ENCODE results near the gene CRYAA.
"Not testable (repeated sequence)": the region's sequence is repeated elsewhere in the genome, so short reads cannot be mapped to it uniquely, and the experiment has no call there.

The CRYAA gene

DNA sequence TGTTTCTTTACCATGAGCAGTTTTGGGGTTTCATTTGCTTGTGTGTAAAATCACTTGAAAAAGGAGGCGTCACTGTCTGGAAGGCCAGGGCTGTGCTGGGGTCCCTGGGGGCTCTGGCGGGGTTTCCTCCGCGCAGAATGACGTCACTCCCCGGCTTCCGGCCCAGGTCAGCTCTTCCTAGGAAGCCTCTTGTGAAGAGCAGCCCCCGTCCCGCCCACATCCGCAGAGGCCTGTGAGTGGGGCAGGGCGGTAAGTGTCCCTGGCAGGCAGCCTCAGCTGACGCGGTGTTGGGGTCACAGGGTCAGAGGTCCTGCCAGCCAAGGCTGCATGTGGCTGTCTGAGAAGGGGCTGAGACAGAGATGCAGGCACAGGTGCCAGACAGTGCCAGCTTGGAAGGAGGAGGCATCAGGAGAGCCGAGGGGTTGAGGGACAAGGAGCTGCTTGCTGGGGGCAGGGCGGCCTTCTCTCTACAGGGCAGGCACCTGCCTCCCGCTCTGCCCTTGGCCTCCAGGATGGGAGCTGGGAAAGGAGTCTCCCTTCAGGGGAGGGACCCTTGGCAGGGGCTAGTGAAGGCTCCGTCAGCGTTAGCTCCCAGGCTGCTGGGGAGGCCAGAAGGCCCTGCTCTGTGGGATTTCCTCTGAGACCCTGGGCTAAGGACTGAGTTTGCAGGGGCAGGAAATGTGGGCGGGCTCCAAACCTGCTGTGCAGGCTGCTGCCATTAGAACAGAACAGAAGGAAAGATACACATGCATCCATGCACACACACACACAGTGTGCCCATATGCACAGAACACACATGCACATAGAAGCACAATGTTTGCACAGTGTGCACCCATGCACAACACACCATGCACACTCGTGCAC is 8.5 kb downstream of the CRYAA start:
- DNase-seq: not testable (repeated sequence)

DNA sequence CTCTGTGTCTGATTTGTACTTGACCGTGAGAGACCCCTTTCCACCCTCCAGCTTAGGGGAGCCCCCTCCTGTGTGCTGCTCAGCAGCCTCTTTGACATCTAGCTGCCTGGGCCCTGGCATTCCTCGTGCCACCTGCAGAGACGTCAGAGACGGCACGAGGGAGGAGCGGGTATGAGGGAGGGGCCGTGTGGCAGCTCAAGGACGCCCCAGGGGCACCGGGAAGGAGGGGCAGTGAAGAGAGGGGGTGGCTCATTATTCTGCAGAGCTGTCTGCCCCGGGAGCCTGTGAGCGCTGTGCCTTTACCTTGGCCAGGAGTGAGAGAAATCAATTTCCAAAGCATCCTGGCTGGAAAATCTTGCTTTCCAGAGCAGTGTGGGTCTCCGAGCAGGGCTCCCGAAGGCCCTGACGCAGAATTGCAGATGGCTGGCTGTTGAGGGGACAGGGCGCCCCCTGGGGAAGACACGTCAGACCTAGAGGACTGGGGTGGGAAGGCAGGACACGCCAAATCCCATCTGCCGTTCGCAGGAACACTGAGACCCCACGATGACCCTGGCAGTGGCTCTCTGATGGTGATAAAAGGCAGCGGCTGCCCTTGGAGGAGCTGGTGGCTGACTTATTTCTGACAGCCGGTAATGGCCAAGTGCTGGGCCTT is 9.5 kb downstream of the CRYAA start:
- DNase-seq: not testable (repeated sequence)

DNA sequence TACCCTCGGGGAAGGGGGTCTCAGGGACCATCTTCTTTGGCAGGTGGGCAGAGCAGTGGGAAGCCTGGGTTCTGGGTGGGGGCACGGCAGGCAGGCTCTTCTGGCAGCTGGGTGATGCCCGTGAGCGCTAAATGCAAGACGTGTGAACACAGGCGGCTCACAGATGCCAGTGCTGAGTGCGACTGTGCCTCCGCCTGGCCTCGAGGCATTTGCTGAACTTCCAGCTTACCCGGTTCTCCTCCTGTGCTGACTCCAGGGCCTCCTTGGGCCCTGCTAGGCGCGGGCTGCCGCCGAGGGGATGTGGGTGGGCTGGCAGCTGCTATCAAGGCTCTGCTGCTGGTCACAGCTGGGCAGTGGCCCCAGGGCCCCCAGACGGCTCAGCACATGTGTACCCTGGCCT is 12.2 kb downstream of the CRYAA start:
- not testable (repeated sequence) for DNase-seq

DNA sequence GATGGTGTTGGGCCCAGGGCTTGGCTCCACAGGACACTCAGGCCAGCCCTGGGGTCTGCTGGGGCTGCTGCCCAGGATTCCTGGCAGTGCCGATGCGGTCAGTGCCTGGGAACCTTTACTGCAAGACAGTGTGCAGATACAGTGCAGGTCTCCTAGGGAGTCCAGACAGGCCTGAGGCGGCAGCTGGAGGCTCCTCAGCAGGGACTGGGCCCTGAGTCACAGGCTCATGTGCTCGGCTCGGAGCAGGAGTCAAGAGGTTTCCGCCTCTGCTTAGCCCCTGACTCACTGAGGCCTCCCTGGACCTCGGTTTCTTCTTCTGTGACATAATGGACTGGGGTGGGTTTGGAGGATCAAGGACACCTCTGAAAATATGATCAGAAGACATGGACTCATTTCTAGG is 18.5 kb downstream of the CRYAA start:
- DNase-seq: not testable (repeated sequence)

DNA sequence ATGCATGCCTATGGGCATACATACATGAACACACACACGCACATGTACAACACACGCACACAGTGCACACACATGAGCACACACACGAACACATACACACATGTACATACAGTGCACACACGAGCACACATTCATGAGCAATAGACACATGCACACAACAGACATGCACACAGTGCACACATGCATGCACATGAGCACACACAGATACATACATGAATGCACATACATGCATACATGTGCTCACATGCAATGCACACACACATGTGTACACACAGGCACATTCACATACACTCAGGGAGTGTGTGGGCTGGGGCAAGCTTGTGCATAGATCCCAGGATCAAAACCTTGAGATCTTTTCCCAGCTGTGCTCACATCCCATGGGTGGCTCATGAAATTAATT is 18.9 kb downstream of the CRYAA start:
- DNase-seq: no peak

DNA sequence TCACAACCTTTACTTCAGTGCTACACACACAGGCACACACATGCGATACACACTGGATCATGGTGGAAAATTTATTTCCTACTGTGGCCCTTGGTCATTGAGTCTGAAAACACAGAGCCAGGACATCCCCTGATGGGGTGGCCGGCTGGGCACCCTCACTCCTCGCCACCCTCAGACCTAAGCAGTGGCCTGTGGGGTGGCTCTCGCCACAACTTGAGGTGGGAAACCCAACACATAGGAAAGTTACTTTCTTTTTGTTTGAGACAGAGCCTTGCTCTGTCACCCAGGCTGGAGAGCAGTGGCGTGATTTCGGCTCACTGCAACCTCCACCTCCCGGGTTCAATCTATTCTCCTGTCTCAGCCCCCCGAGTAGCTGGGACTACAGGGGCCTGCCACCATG is 19.4 kb downstream of the CRYAA start:
- no peak for DNase-seq

DNA sequence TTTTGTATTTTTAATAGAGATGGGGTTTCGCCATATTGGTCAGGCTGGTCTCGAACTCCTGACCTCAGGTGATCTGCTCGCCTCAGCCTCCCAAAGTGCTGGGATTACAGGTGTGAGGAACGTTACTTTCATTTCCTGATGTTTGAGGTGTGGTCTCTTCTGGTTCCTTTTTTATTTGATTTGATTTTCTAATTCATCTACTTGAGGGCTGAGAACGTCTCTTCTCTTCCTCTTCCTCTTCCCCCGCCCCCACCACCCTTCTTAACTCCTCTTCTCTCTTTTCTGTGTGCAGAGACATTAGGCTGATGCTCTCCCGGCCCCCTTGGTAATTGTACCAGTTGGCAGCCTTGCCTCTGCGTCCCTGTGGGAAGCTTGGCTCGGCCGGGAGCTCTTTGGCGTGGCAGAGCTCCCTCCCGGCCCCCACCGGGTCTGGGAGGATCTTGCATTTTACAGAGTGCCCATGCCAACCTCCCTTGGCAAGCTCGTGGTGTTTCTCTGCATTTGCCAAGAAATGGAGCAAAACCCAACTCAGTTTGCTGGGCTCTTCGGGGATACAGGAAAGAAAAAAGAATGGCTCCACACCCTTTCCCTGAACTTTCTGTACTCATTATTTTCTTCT is 19.9 kb downstream of the CRYAA start:
- peak; percentile 93 for DNase-seq

DNA sequence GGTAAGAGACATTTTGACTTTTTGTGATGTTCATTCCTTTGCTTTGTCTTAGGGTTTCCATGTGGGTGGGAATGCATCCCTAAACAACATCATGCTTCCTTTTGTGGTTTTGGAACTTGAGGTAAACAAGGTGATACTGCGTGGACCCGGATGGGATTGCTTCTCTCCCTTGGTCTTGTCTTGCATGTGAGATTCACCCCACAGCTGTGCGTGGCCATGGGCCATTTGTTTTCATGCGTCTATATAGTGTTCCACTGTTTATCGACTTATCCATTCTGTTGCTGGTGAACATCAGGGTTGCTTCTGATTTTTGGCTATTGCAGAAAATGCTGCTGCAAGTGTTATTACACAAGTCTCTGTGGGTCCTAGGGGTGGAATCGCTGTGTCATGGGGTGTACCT is 21.1 kb downstream of the CRYAA start:
- DNase-seq: no peak

DNA sequence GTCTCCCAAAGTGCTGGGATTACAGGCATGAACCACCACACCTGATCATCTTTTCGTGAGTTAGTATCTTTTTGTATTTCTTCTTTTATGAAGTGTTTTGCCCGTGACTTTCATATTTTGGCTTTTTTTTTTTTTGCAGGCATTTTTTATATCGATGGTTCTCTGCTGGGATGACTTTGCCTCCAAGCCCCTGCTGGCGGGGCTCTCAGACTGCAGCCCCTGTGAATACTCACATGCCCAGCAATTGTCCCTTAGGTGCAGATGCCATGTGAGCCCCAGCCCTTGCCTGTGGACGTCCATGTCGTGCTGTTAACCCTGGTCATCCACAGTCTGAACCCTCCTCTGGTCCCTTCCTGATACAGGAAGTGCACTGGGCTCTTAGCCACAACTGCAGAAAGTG is 21.7 kb downstream of the CRYAA start:
- DNase-seq: no peak

DNA sequence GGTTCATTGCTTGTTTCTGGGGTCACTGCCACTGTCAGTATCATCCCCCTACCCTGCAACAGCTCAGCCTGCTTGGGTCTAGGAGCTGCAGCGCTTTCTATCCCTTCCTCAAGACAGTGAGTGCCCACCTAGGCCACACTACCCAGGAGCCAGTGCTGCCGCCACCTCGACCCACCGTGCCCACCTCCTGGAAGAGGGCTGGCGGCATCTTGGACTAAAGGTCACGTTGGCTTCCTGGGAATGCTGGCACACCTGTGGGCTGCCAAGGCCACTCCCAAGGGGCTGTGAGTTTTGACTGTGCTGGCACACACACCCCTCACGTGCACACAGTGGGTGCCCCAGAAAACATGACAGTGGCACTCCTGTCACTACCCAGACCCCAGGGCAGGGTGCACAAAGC is 22.1 kb downstream of the CRYAA start:
- DNase-seq: no peak

DNA sequence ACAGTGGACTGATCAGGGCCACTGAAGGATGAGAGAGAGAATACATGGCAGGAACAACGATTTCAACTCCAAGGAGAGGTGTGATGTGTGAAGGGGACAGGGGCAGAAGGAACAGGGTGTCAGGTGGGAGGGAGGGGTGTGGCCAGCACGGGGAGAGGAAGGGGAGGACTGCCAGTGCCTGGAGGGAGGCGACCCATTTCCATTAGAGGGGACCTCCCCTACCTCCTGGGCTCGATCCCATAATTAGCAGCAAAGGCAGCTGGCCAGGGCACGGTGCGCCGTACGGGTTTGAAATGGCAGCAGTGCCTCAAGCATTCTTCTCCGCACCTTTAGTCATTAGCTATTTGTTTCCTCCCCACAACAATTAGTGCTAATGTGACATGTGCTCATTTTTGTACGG is 22.7 kb downstream of the CRYAA start:
- DNase-seq: no peak

DNA sequence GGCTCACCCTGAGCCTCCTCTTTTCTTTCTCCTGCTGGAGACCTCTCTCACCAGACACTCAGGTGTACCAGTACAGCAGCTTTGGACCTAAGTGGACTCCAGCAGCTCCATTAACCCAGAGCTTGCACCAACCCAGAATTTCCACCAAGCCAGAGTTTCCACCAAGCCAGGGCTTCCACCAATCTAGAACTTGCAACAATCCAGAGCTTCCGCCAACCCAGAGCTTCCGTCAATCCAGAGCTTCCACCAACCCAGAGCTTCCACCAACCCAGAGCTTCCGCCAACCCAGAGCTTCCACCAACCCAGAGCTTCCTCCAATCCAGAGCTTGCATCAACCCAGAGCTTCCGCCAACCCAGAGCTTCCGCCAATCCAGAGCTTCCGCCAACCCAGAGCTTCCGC is 23.2 kb downstream of the CRYAA start:
- no peak for DNase-seq

DNA sequence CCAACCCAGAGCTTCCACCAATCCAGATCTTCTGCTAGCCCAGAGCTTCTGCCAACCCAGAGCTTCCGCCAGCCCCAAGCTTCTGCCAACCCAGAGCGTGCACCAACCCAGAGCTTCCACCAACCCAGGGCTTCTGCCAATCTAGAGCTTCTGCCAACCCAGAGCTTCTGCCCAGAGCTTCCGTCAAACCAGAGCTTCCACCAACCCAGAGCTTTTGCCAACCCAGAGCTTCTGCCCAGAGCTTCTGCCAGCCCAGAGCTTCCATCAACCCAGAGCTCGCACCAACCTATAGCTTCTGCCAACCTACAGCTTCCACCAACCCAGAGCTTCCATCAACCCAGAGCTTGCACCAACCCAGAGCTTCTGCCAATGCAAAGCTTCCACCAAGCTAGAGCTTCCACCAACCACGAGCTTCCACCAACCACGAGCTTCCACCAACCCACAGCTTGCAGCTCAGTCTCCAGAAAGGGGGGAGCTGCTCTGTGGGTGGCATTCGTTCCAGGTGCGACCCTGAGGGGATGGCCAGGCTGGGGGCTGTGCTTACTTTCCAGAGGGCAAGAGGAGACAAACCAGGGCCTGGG is 23.8 kb downstream of the CRYAA start:
- DNase-seq: peak; percentile 89

DNA sequence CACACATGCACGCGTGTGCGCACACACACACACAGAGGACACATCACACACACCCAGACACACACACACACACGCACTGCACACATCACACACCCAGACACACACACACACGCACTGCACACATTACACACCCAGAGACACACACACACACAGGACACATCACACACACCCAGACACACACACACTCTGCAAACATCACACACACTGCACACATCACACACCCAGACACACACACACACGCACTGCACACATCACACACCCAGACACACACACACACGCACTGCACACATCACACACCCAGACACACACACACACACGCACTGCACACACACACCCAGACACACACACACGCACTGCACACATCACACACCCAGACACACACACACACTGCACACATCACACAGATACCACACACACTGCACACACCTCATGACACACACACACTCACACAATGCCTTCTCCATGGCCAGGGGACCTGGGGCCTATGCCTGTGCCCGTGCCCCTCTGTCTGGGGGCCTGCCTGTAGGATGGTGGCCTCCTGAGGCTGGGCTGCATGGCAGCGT is 24.4 kb downstream of the CRYAA start:
- DNase-seq: no peak

DNA sequence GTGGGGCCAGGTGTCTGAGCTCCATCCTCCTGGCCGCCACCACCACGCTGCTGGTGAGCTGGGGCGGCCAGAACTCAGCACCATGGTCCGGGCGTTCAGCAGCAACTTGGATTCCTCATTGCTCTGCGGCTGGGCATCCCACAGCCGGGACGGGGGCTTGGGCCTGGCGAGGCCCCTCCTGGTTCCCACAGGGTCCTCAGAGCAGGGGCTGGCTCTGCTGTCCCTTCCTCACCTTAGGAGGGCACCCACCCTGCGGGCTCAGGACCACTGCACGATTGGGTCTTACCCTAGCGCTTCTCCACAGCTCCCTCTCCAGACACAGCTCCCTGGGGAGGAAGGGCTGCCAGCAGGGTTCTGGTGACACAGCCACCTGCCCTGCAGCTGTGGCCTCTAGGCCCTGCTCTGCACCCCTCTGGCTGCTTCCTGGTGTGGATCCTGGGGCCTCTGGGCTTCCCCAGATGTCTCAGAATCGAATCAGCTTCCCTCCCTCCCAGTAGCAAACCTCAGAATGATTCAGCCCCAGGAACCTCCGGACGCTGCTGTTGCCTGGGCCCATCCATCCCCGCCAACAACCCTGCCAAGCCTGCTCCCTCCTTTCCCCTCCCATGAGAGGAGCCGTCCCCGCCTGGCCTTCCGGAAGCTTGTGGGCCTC is 25.0 kb downstream of the CRYAA start:
- no peak for DNase-seq

DNA sequence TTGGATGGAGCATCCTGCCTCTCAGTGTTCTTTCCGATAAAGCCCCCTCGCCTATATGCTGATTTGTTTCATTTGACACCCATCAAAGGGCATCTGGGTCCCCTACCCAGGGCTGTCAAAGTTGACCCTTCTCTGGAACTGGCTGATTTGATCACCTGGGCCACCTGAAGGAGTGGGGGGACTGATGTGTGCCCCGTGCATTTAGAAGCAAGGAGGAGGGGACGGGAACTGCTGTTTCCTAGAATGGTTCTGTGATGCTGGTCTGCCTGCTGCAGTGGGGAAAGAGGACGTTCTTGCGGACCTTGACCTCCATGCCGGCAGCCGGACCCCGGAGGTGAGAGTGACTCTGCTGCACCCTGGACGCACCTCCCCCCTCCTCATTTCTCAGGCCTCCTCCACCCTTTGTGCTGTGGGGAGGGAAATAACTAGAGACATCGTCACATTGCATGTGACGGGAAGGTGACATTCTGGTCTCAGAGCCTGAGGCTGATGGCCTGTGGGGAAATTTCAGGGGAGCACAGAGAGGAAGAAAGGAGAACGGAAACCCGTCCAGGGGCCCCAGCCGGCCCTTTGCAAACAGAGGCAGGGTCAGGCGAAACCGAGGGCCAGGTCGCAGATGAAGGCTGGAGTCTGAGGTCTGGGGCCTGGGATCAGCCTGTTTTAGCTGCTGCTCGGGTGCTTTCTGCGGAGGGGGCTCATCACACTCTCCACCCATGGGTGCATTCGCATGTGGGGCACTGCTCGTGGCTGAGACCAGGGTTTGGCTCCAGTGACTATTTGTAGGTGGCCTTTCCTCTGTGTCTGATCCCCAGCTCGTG is 25.7 kb downstream of the CRYAA start:
- DNase-seq: no peak

DNA sequence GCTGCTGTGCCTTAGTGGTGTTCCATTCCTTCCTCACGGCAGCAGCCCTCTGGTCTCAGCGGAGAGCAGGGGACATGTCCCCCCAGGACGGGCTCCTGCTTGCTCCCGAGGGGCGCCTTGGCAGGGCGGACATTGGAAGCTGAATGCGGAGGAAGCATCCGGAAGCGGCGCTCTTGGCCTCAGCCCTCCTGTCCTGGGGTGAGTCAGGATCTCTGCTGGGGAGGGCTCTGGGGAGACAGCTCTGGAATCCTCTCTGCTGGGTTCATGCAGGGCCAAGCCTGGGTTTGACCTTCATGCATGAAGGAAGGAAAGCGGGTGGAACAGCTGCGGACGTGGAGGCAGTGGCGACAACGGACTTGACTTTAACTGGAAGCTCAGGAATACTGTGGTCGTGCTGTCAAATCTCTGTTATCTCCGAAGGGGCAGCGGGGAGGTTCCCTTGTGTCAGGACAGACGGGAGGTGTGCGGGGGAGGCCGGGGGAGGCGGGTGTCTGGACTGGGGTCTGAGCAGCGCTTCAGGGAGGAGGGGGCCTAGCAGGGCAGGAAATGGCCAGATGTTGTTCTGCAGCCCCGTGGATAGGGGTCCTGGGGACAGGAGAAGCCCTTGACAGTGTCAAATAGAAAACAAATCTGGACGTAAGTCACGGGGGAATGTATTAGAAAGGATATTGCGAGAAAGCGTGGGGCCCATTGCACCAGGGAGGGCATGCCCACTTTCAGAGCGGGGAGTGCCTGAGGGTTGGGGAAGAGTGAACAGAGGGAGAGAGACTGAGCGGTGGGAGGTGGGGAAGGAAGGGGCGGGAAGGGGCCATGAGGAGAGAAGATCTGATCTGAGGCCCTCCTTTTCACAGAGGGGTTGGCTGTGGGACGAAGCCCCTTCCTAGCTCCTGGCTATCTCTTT is 26.6 kb downstream of the CRYAA start:
- no peak for DNase-seq

DNA sequence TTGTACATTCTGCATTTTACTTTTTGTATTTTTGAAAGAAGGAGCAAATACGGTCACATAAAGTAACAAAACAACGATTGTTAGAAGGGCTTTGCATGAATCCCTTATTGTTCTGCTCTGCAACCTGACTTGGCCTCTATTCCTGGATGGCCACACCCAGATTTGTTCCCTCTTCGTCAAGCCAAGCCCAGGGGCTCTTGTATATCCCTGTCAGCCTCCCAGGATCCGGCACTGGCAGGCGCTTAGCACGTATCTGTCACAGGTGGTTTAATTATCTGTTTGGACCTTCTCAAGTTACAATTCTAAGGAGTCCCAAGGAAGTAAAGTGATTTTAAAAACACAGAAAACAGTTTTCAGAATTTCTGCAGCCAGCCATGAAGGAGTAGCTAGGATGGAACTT is 28.0 kb downstream of the CRYAA start:
- DNase-seq: no peak

DNA sequence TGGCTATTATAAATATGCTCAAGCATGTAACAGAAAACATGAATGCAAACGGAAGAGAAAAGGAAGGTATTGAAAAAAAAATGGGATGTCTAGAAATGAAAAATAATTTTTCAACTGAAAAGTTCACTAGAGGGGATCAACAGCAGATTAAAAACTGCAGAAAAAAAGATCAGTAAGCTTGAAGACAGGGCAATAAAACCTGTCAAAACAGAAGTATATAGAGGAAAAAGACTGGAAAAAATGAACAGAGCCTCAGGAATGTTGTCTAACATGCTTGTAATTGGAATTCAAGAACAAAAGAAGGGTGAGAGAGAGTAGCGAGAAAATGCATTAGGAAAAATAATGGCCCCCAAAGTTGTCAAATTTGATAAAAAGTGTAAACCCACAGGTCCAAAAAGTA is 29.6 kb downstream of the CRYAA start:
- DNase-seq: no peak

DNA sequence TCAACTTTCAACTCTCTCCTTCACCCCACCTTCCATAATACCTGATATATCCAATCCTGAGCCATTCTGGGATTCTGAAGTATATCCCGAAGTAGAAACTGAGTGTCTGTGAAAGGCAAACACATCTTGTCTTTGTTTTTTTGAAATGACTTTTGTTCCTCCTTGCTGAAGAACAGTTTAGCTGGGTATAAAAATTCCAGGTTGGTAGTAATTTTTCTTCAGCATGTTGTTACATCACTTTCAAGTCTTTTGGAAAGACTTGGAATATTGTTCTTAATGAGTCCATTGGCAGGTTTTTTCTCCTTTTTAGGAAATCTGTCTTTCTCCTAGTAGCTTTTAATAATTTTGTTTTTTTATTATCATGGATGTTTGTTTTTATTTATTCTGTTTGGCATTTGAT is 32.7 kb downstream of the CRYAA start:
- DNase-seq: no peak

DNA sequence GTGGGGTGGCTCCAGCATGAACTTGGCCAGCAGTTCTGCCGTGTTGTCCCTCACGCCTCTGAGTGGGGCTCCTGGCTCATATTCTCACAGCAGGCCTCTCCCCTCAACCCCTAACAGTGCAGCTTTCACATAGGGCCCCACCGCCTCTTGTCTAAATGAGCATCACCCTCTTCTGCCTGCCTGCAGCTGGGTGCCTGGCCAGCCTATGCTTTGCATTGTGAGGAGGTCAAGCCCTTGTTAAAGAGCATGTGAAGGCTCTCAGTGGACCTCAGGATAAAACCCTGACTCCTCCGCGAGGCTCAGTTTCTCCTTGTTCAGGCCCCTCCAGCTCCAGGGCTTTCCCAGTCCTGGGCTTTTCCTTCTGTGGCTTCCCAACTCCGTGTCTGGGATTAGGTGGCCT is 34.8 kb downstream of the CRYAA start:
- DNase-seq: no peak
